ENCODE results near the gene MACC1. TPM values are rescaled to one million over a fixed set of nuclear protein-coding genes. Genes with fewer than 3 reads are reported as not detected.

Gene MACC1
- total and polyA plus RNA-seq, 9 of the 15 experiments (the other 6 are each of a cell fraction or from before 2014, with no cell fraction given): 5.9 to 30.2 (median 10.4) TPM

DNA sequence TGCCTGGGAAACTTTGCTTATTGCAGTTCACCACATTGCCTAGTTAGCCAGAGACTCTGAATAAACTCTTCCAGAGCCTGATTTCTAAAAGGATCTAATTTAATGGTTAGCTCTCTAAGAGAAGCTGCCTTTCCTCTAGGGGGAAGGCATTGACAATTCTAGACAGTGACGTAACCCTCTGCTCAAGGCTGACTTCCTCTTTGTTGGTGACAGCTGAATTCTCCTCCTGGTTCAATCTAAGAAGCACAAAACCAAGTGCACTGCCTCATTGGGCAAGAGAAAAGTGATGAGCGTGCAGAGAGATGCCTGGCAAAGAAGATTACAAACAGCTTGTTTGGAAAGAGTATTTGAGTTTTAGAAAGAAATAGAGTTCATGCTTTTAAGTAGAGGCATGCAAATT is 102.7 kb downstream of the MACC1 start:
- H3K9ac ChIP-seq (ENCODE audit: insufficient read depth in 1 of 2, low read depth in 2 of 2, low read length in 2 of 2): no peak overlapping the region
- in situ Hi-C loops (cut with MboI) (no loop called here), intact Hi-C loops (cut with micrococcal nuclease) (no loop called here)
- H3K9me1 ChIP-seq (ENCODE audit: control insufficient read depth, insufficient read depth, low read length): no peaks in the 10 kb centered on the region
- no peak overlapping the region for H3K4me3 ChIP-seq
- ATAC-seq: peak; percentile 92
- FAIRE-seq: peak; percentile 73
- no peaks in the 10 kb centered on the region for H3K36me3 ChIP-seq (ENCODE audit: control insufficient read depth, insufficient read depth, low read length)
- POLR2A ChIA-PET: interaction anchor here (0.6 kb wide), 2 partner anchors 14 to 15 kb away, joined by 3 read pairs; no protein-coding TSS in a partner anchor
- no peak overlapping the region for H2AFZ ChIP-seq (ENCODE audit: low read depth, low read length)
- CTCF ChIA-PET (ENCODE audit: low intra/inter-chr PET ratio): no interaction called here
- 9% methylated on average over 2 of the region's 2 CpGs for WGBS (ENCODE audit: insufficient coverage, low coverage, missing lambda C conversion rate)
- no peak overlapping the region for H3K27ac ChIP-seq (ENCODE audit: extremely low read depth, low read depth, low read length)
- no peaks in the 10 kb centered on the region for H3K4me1 ChIP-seq (replicated peaks in 1 of 2; ENCODE audit: control insufficient read depth in 2 of 2, insufficient read depth in 2 of 2, low read length in 2 of 2)
- peak in 2 of 4 experiments; percentile 11 to 38 for DNase-seq (ENCODE audit: extremely low read depth in 1 of 4, low spot score in 3 of 4)
- no peaks in the 10 kb centered on the region for H3K79me2 ChIP-seq (ENCODE audit: control insufficient read depth, insufficient read depth, low read length)
- no peaks in the 10 kb centered on the region for H4K20me1 ChIP-seq (replicated peaks; ENCODE audit: control insufficient read depth, insufficient read depth, low read length)
- H3K27me3 ChIP-seq (ENCODE audit: control insufficient read depth in 2 of 2, insufficient read depth in 2 of 2, low read length in 2 of 2): no peaks in the 10 kb centered on the region
- H3K9me3 ChIP-seq (replicated peaks; ENCODE audit: control insufficient read depth, insufficient read depth, low read depth, low read length): no peaks in the 10 kb centered on the region
- no peak overlapping the region for H3K4me2 ChIP-seq (ENCODE audit: insufficient read depth, low read length)
- no TSS peak for BruUV-seq (replicated peaks)
- TF ChIP-seq SRSF1 (IDR thresholded peaks at IDR 0.05; ENCODE audit: low read depth, low read length) (no peak), HNRNPH1 (optimal IDR thresholded peaks at IDR 0.05; ENCODE audit: low read depth, low read length) (no peak), RAD21 (CRISPR knock-in tag; conservative IDR thresholded peaks at IDR 0.05 in 1 of 2, IDR thresholded peaks at IDR 0.05 in 1 of 2) (0 out of 4 replicates have a peak, but pooled peaks of 1 of the 2 experiments have one; percentile 7), SPI1 (IDR thresholded peaks at IDR 0.05; ENCODE audit: borderline replicate concordance, low read depth, low read length) (peak; percentile 97), ATF7 (IDR thresholded peaks at IDR 0.05) (peak; percentile 89), CEBPG (CRISPR knock-in tag; IDR thresholded peaks at IDR 0.05) (peak; percentile 53), CEBPG (tag; conservative IDR thresholded peaks at IDR 0.05 in 1 of 2, IDR thresholded peaks at IDR 0.05 in 1 of 2) (peak in 1 of 2 experiments; percentile 50; a peak in 2 of 4 replicates), JUN (IDR thresholded peaks at IDR 0.05; ENCODE audit: borderline replicate concordance, low read depth, low read length) (no peak), JUN (CRISPR knock-in tag; IDR thresholded peaks at IDR 0.05; ENCODE audit: borderline replicate concordance) (peak; percentile 38; the same call in 1 of the 2 replicates), JUND (IDR thresholded peaks at IDR 0.05; ENCODE audit: borderline replicate concordance, low read depth, low read length) (peak; percentile 62; the same call in 1 of the 2 replicates), JUND (tag; IDR thresholded peaks at IDR 0.05; ENCODE audit: borderline replicate concordance, low read depth, low read length) (peak; percentile 71; the same call in 1 of the 3 replicates), ATF1 (CRISPR knock-in tag; IDR thresholded peaks at IDR 0.05) (no peak), ATF1 (tag; IDR thresholded peaks at IDR 0.05) (peak; percentile 55), MXI1 (IDR thresholded peaks at IDR 0.05; ENCODE audit: low read depth, low read length) (no peak), ZNF232 (CRISPR knock-in tag; IDR thresholded peaks at IDR 0.05) (no peak), CEBPB (tag; IDR thresholded peaks at IDR 0.05) (peak; percentile 38; the same call in 1 of the 2 replicates)
- TF ChIP-seq, protein P1, sequence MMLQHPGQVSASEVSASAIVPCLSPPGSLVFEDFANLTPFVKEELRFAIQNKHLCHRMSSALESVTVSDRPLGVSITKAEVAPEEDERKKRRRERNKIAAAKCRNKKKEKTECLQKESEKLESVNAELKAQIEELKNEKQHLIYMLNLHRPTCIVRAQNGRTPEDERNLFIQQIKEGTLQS (IDR thresholded peaks at IDR 0.05): peak; percentile 82
- TF ChIP-seq, protein P1 (CRISPR knock-in tag; conservative IDR thresholded peaks at IDR 0.05): no peak
- TF ChIP-seq, protein P2, sequence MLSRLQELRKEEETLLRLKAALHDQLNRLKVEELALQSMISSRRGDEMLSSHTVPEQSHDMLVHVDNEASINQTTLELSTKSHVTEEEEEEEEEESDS (CRISPR knock-in tag; IDR thresholded peaks at IDR 0.05): no peak
- TF ChIP-seq, protein P3, sequence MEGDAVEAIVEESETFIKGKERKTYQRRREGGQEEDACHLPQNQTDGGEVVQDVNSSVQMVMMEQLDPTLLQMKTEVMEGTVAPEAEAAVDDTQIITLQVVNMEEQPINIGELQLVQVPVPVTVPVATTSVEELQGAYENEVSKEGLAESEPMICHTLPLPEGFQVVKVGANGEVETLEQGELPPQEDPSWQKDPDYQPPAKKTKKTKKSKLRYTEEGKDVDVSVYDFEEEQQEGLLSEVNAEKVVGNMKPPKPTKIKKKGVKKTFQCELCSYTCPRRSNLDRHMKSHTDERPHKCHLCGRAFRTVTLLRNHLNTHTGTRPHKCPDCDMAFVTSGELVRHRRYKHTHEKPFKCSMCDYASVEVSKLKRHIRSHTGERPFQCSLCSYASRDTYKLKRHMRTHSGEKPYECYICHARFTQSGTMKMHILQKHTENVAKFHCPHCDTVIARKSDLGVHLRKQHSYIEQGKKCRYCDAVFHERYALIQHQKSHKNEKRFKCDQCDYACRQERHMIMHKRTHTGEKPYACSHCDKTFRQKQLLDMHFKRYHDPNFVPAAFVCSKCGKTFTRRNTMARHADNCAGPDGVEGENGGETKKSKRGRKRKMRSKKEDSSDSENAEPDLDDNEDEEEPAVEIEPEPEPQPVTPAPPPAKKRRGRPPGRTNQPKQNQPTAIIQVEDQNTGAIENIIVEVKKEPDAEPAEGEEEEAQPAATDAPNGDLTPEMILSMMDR (IDR thresholded peaks at IDR 0.05 in 2 of 3, conservative IDR thresholded peaks at IDR 0.05 in 1 of 3; ENCODE audit: insufficient read depth in 2 of 3, low read depth in 1 of 3, low read length in 3 of 3): peak in 1 of 3 experiments; percentile 30; a peak in 1 of 6 replicates
